Activated T-helper 2 cell treated with anti-CD3 and anti-CD28 coated beads, Interferon-gamma antibody, Interleukin-2, Interleukin-4, amounts not matched to agents 10 μg/mL and 5 μg/mL and 100 μg/mL, durations not matched to agents 14 hours and 24 hours and 36 hours (primary cell): ENCODE results near the gene LGR5. TPM values are rescaled to one million over a fixed set of nuclear protein-coding genes. Genes with fewer than 3 reads are reported as not detected.

ENCODE experiments used
- DNase-seq: peaks from one replicate; pipeline ENCODE4 v3.0.0; 2021; ENCODE audit warnings: low spot score
- H3K27ac Mint-ChIP-seq: one replicate; pipeline ENCODE4 v1.8.0; 2021; ENCODE audit warnings: mixed read lengths
- H3K27me3 Mint-ChIP-seq: one replicate; pipeline ENCODE4 v1.8.0; 2021; ENCODE audit warnings: low read depth, mixed read lengths
- H3K36me3 Mint-ChIP-seq: one replicate; pipeline ENCODE4 v1.8.0; 2021; ENCODE audit warnings: low read depth, mixed read lengths
- H3K4me1 Mint-ChIP-seq: one replicate; pipeline ENCODE4 v1.8.0; 2021; ENCODE audit warnings: low read depth, mixed read lengths
- H3K4me3 Mint-ChIP-seq: one replicate; pipeline ENCODE4 v1.8.0; 2021; ENCODE audit warnings: low read depth, mild to moderate bottlenecking, moderate library complexity, mixed read lengths
- H3K9me3 Mint-ChIP-seq: one replicate; pipeline ENCODE4 v1.8.0; 2021; ENCODE audit warnings: mixed read lengths
- intact Hi-C: fragments of 100-400 bp; cut with micrococcal nuclease; formaldehyde crosslinking; loops from one replicate; pipeline ENCODE4 v1.15.1; 2023
- total RNA-seq: library from RNA; stranded (reverse); gene quantifications from 2 replicates; pipeline ENCODE4 v1.2.3, GENCODE V29; 2022

LGR5 gene
- total RNA-seq, 1 donor from 2014 or later, result not detected

DNA sequence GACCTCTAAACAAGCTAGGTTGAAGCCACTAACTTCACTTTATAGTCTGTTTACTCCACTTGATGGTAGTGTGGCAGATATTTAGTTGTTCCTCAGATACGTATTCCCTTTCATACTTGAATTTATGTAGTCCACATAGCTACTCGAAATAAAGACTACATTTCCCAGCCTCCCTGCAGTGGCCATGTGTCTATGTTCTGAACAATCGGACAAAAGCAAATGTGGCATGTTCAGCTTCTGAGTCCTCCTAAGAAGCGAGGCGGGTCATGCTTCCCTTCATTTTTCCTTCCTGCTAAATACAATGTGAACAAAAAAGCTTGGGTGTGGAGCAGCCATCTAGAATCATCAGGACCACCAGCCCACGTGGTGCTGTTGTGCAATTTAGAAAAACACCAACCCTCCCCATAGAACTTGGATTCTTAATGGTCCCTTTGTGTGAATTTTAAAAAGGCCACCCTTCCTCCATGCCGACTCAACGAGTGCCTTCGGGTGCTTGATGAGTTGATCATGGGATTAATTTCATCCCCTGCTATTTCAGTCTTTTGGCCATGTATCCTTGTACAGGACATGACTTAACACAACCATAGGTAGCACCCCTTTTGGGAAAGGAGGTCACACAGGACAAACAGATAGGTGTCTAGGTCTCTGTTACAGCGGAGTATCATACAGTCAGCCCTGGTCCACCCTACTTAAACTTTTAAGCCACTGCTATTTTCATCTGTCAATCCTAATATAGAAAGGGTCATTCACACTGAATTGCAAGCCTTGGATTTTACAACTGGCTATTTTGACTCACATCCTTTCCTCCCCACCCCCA is 163.4 kb downstream of the LGR5 start:
- no peak overlapping the region for H3K4me3 Mint-ChIP-seq
- H3K36me3 Mint-ChIP-seq, result peaks cover 27% of the 10 kb centered on the region
- no peaks in the 10 kb centered on the region for H3K4me1 Mint-ChIP-seq
- H3K27ac Mint-ChIP-seq, result no peak overlapping the region
- H3K9me3 Mint-ChIP-seq, result peaks cover 10% of the 10 kb centered on the region
- no peak for DNase-seq
- peaks cover 1% of the 10 kb centered on the region for H3K27me3 Mint-ChIP-seq
- intact Hi-C loops, result no loop called here

- no peak for DNase-seq
- Mint-ChIP-seq H3K4me1 (peaks cover 3% of the 10 kb centered on the region), H3K4me3 (no peak overlapping the region), H3K36me3 (peaks cover 43% of the 10 kb centered on the region), H3K9me3 (peaks cover 3% of the 10 kb centered on the region), H3K27ac (no peak overlapping the region), H3K27me3 (no peaks in the 10 kb centered on the region)
- intact Hi-C loops, result no loop called here
These were observed 165.4 kb downstream of the LGR5 start for GRCh38 chr12:71605039-71605438.

DNA sequence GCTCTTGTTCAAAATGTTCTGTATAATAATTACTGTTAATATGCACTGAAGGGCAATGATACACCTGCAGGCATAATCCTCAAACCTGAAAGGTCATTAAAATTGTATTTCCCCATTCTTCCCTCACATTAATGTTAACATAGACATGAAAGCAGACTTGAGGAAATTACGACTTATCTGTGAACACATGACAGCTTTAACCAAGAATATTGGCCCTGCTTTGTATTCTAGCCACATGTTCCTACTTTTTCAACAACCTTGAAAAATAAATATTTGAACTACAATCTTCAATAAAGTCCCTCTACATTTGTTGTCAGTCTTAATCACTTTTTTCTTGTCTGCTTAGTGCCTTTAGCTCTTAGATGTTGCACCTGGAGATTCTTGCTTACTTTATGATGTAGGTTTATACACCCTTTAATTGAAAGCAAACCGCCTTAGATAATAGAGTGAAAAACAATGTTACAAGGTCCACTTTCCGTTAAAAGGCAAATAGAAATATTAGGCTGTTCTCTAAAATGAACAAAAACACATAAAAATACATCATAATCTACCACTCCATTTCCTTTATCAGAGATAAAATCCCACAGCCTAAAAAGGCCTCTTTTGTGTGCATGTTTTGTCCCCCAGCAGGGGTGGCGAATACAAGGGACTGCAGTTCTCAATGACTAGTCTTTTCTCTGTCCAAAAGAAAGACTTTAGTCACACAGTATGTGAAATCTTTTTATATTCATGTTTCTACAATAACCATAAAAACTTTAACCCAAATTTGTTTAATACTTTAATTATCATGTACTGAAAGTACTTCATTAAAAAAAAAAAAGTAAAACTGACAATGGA is 168.1 kb downstream of the LGR5 start:
- Mint-ChIP-seq H3K9me3 (no peaks in the 10 kb centered on the region), H3K4me3 (no peak overlapping the region), H3K27ac (no peak overlapping the region), H3K36me3 (peaks cover 66% of the 10 kb centered on the region), H3K4me1 (peaks cover 16% of the 10 kb centered on the region), H3K27me3 (no peaks in the 10 kb centered on the region)
- no peak for DNase-seq
- intact Hi-C loops, result no loop called here

DNA sequence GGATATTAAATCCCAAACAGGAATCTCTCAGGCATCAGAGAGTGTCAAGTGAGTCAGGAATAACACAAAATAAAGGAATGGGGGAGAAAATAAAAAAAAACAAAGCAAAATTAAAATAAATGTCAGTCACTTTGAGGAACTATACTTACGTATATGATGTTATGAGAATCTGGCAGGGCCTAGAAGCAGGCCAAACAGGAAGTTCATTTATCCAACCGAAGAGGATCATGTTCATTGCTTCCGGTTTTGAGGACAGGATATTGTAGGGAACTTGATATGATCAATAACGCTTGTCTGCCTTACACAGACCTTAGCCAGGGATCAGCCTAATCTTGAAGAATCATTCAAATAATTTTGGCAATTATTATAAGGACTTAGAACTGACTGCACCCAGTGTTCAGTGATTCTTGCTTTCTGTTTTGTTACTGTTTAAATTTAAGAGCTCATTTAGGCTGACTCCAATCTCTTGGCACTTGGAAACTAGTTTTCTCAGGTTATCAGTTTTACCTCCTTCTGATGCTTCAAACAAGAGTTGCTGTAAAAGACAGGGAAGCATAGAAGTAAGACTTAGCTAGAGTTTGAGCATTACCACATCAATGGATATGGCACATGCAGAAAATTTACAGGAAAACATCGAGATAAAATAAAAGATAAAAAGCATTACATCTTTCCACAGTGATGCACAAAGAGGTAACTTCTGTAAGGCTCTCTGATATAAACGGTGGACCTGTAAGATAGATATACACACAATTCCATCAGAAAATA is 170.6 kb downstream of the LGR5 start:
- peak overlapping the region; percentile 6 for H3K27ac Mint-ChIP-seq
- H3K27me3 Mint-ChIP-seq, result no peaks in the 10 kb centered on the region
- DNase-seq, result no peak
- peaks cover 77% of the 10 kb centered on the region for H3K36me3 Mint-ChIP-seq
- H3K4me3 Mint-ChIP-seq, result no peak overlapping the region
- no peaks in the 10 kb centered on the region for H3K9me3 Mint-ChIP-seq
- intact Hi-C loops, result loop anchor here (5.0 kb wide), 1 partner anchor 37 kb away; no protein-coding TSS in a partner anchor
- H3K4me1 Mint-ChIP-seq, result peaks cover 20% of the 10 kb centered on the region

GRCh38 chr12:71621938-71622337 is 182.3 kb downstream of the LGR5 start:
- no peak overlapping the region for H3K27ac Mint-ChIP-seq

GRCh38 chr12:71625476-71625875 is 185.9 kb downstream of the LGR5 start:
- intact Hi-C loops, result no loop called here
- no peak for DNase-seq
- no peak overlapping the region for H3K27ac Mint-ChIP-seq
- H3K4me3 Mint-ChIP-seq, result no peak overlapping the region
- no peaks in the 10 kb centered on the region for H3K9me3 Mint-ChIP-seq
- H3K27me3 Mint-ChIP-seq, result no peaks in the 10 kb centered on the region
- H3K4me1 Mint-ChIP-seq, result peaks cover 13% of the 10 kb centered on the region
- peaks cover 80% of the 10 kb centered on the region for H3K36me3 Mint-ChIP-seq

More at GRCh38 chr12:71621938-71622337, 182.3 kb downstream of the LGR5 start:
- H3K9me3 Mint-ChIP-seq, result no peaks in the 10 kb centered on the region
- H3K36me3 Mint-ChIP-seq, result peaks cover 82% of the 10 kb centered on the region
- no peaks in the 10 kb centered on the region for H3K27me3 Mint-ChIP-seq
- peaks cover 11% of the 10 kb centered on the region for H3K4me1 Mint-ChIP-seq
- intact Hi-C loops, result no loop called here
- DNase-seq, result no peak
- no peak overlapping the region for H3K4me3 Mint-ChIP-seq

DNA sequence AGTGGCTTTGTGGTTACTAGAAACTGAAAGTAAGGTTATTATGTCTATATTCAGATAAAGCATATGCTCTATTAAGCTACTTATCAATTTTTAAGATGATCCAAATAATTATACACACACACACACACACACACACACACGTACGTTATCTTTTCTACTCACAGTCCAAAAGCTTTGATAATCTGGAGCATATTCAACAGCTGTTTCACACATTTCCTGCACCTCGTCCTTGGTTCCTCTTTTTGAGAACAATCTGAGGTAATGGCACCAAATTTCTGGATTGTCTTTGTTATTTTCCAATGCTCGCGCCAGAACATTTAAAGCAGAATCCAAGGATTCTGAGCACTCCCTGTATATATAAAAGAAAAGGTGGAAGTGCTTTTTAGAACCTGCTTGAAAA is 186.5 kb downstream of the LGR5 start:
- H3K27ac Mint-ChIP-seq, result peak overlapping the region; percentile 19
- peaks cover 80% of the 10 kb centered on the region for H3K36me3 Mint-ChIP-seq
- intact Hi-C loops, result no loop called here
- H3K4me3 Mint-ChIP-seq, result peak overlapping the region; percentile 5
- H3K27me3 Mint-ChIP-seq, result no peaks in the 10 kb centered on the region
- DNase-seq, result no peak
- peaks cover 13% of the 10 kb centered on the region for H3K4me1 Mint-ChIP-seq
- no peaks in the 10 kb centered on the region for H3K9me3 Mint-ChIP-seq

- Mint-ChIP-seq H3K27ac (no peak overlapping the region), H3K4me1 (peaks cover 13% of the 10 kb centered on the region), H3K27me3 (no peaks in the 10 kb centered on the region), H3K36me3 (peaks cover 78% of the 10 kb centered on the region), H3K4me3 (no peak overlapping the region), H3K9me3 (no peaks in the 10 kb centered on the region)
- intact Hi-C loops, result no loop called here
- no peak for DNase-seq
These were observed 187.2 kb downstream of the LGR5 start for GRCh38 chr12:71626768-71627167.

DNA sequence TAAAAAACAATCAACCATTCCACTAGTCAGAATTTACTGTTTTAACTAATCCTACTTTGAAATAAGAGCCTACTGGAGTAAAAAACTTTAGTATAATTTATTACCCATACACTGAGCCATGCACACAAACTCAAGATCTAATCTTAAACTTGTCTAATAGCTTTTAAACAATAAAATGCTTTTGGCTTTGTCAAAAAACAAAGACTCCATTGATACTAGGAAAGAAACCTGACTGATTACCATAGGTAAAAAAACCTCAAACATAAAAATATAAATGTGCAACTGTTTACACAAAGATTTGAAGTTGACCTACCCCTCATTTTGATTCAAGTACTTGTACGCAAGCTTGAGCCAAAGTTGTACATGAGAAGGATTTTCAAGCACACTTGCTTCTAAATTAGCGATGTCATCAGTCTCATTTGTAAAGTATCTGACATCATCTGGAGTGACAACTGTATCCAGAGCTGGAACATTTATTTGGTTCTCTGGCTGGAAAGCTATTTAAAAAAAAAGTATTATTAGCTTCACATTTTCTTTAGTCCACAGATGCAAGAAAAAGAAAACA is 187.9 kb downstream of the LGR5 start:
- H3K27ac Mint-ChIP-seq, result no peak overlapping the region
- DNase-seq, result no peak
- H3K27me3 Mint-ChIP-seq, result no peaks in the 10 kb centered on the region
- H3K9me3 Mint-ChIP-seq, result no peaks in the 10 kb centered on the region
- H3K4me3 Mint-ChIP-seq, result no peak overlapping the region
- H3K36me3 Mint-ChIP-seq, result peaks cover 79% of the 10 kb centered on the region
- peaks cover 11% of the 10 kb centered on the region for H3K4me1 Mint-ChIP-seq
- intact Hi-C loops, result no loop called here

Other genes with a start within 250 kb of the LGR5 start
- gene ZFC3H1, start 224.1 kb downstream of the LGR5 start, total RNA-seq, result 70.4 and 72.5 TPM in 2 replicates
- gene THAP2, start 224.5 kb downstream of the LGR5 start, total RNA-seq, result 9.0 and 12.1 TPM in 2 replicates
- gene TMEM19, start 246.3 kb downstream of the LGR5 start, total RNA-seq, result 11.0 and 14.3 TPM in 2 replicates